ENCODE data around the gene CAB39L.
"Not testable (repeated sequence)": the region's sequence is repeated elsewhere in the genome, so short reads cannot be mapped to it uniquely, and the experiment has no call there.

- TF ChIP-seq CTCF (conservative IDR thresholded peaks at IDR 0.05; ENCODE audit: low read length); EZH2phosphoT487 (IDR thresholded peaks at IDR 0.05; ENCODE audit: borderline replicate concordance): not testable (repeated sequence)
Measured at GRCh38 chr13:49294723-49295122, 149.1 kb downstream of the CAB39L start.
